Prostate gland (tissue), 2 donors: ENCODE measurements around the gene SLC25A26. TPM values are rescaled to one million over a fixed set of nuclear protein-coding genes. Genes with fewer than 3 reads are reported as not detected.

Source experiments
- DNase-seq: peaks from one replicate; pipeline ENCODE4 v3.0.0-alpha.2; 2019; ENCODE audit warnings: low spot score
- H3K27ac ChIP-seq, 2 donors: fragments of 200-600 bp; sonication (generic); 2 replicates each; pipeline ENCODE4 v1.5.1; 2017 to 2019
- H3K27me3 ChIP-seq: fragments of 200-600 bp; sonication (generic); replicated peaks from 2 replicates; pipeline ENCODE4 v1.5.1; 2019; ENCODE audit not compliant: insufficient read depth
- H3K36me3 ChIP-seq, 2 donors: fragments of 200-600 bp; sonication (generic); 1 replicate in 1 of 2; 2 replicates in 1 of 2; pipeline versions ENCODE4 v1.5.1 to v1.8.1; 2017 to 2019
- H3K4me1 ChIP-seq: fragments of 200-600 bp; sonication (generic); replicated peaks from 2 replicates; pipeline ENCODE4 v1.5.1; 2019
- H3K4me3 ChIP-seq, 2 donors: fragments of 200-600 bp; sonication (generic); 2 replicates each; pipeline ENCODE4 v1.5.1; 2017 to 2019
- H3K9me3 ChIP-seq: fragments of 200-600 bp; sonication (generic); 2 replicates; pipeline ENCODE4 v1.5.1; 2017
- POLR2A ChIP-seq: fragments of 450-650 bp; IDR thresholded peaks from one replicate; pipeline ENCODE4 v1.6.1; 2016; ENCODE audit warnings: antibody characterized with exemption, mild to moderate bottlenecking
- POLR2AphosphoS5 ChIP-seq: sonication (generic); formaldehyde crosslinking; IDR thresholded peaks from one replicate; pipeline ENCODE4 v1.6.1; 2017; ENCODE audit warnings: antibody characterized with exemption
- WGBS: methylation state at CpG from one replicate; pipeline ENCODE4 v1.1.5; 2018; 5-methylcytosine and 5-hydroxymethylcytosine counted together
- intact Hi-C: fragments of 100-400 bp; cut with DNase I; formaldehyde crosslinking; loops from one replicate; pipeline ENCODE4 v1.14.2; 2022
- total RNA-seq, 2 donors: library from RNA; depleted of rRNA; stranded (reverse); fragments of >200 nt; gene quantifications; one replicate each; pipeline ENCODE4 v1.1.0, GENCODE V29; 2016
- TF ChIP-seq, protein P1 (sequence below), 4 experiments: fragments of 200-600 bp in 2 of 4; fragments of 450-650 bp in 2 of 4; sonication (generic) in 2 of 4; IDR thresholded peaks; 1 replicate in 3 of 4; 2 replicates in 1 of 4; pipeline ENCODE4 v1.5.1; 2016 to 2019; ENCODE audit warnings: antibody characterized with exemption in 4 of 4, mild to moderate bottlenecking in 2 of 4, moderate library complexity in 2 of 4

Gene SLC25A26
- total RNA-seq, 2 donors from 2014 or later = 24.4 to 32.3 TPM

GRCh38 chr3:66378256-66378655 lies 157.5 kb downstream of the SLC25A26 start:
- H3K36me3 ChIP-seq = peaks cover 24 to 33% of the 10 kb centered on the region in 2 donors
- DNase-seq = no peak
- H3K27ac ChIP-seq = no peak overlapping the region
- TF ChIP-seq, protein P1, sequence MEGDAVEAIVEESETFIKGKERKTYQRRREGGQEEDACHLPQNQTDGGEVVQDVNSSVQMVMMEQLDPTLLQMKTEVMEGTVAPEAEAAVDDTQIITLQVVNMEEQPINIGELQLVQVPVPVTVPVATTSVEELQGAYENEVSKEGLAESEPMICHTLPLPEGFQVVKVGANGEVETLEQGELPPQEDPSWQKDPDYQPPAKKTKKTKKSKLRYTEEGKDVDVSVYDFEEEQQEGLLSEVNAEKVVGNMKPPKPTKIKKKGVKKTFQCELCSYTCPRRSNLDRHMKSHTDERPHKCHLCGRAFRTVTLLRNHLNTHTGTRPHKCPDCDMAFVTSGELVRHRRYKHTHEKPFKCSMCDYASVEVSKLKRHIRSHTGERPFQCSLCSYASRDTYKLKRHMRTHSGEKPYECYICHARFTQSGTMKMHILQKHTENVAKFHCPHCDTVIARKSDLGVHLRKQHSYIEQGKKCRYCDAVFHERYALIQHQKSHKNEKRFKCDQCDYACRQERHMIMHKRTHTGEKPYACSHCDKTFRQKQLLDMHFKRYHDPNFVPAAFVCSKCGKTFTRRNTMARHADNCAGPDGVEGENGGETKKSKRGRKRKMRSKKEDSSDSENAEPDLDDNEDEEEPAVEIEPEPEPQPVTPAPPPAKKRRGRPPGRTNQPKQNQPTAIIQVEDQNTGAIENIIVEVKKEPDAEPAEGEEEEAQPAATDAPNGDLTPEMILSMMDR (IDR thresholded peaks at IDR 0.05) = peak in 3 of 4 experiments; percentile 16 to 29 (median 24)
- no peak for TF ChIP-seq POLR2AphosphoS5
- no peaks in the 10 kb centered on the region for H3K4me1 ChIP-seq
- WGBS = 74% methylated on average over 5 of the region's 5 CpGs
- no peaks in the 10 kb centered on the region for H3K27me3 ChIP-seq
- intact Hi-C loops = loop anchor here (10.0 kb wide), 1 partner anchor 103 kb away; no protein-coding TSS in a partner anchor
- H3K4me3 ChIP-seq = no peak overlapping the region
- H3K9me3 ChIP-seq = no peaks in the 10 kb centered on the region

GRCh38 chr3:66379565-66379964 lies 158.8 kb downstream of the SLC25A26 start:
- TF ChIP-seq, protein P1 (IDR thresholded peaks at IDR 0.05) = no peak
- TF ChIP-seq POLR2A = no peak
- TF ChIP-seq POLR2AphosphoS5 = no peak
- H3K9me3 ChIP-seq = no peaks in the 10 kb centered on the region
- DNase-seq = no peak
- 91% methylated on average over 9 of the region's 9 CpGs for WGBS
- H3K4me1 ChIP-seq = no peaks in the 10 kb centered on the region
- no peak overlapping the region for H3K27ac ChIP-seq
- no peaks in the 10 kb centered on the region for H3K27me3 ChIP-seq
- peaks cover 30 to 39% of the 10 kb centered on the region in 2 donors for H3K36me3 ChIP-seq
- intact Hi-C loops = loop anchor here (10.0 kb wide), 1 partner anchor 105 kb away; no protein-coding TSS in a partner anchor
- no peak overlapping the region for H3K4me3 ChIP-seq

- intact Hi-C loops = no loop called here
- no peak for DNase-seq
- 96% methylated on average over 26 of the region's 26 CpGs for WGBS
- Histone ChIP-seq H3K36me3 (peaks cover 38 to 44% of the 10 kb centered on the region in 2 donors), H3K27me3 (no peaks in the 10 kb centered on the region), H3K4me3 (no peak overlapping the region), H3K9me3 (no peaks in the 10 kb centered on the region), H3K27ac (no peak overlapping the region), H3K4me1 (no peaks in the 10 kb centered on the region)
- TF ChIP-seq POLR2A = no peak
- TF ChIP-seq POLR2AphosphoS5 = no peak
- TF ChIP-seq, protein P1 (IDR thresholded peaks at IDR 0.05) = no peak
Observed at GRCh38 chr3:66380200-66380932, 159.6 kb downstream of the SLC25A26 start.

DNA sequence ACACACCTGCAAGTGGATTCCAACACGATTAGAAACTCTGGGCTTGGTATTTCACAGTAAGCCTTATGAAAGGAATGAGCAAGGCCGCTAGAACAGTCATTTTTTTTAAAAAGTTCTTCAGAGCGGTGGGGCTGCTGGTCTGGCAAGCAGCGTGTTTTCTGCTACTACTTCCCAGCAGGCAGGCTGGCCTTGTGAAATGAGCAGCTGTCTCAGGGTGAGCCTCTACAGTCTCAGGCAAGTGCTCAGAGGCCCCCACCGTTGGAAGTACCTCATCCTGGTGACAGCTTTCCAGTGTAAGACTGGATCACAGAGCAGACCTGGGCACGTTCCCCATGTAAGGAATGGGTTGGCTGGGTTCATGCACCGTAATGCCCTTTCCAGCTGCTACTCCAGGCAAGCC lies 160.8 kb downstream of the SLC25A26 start:
- Histone ChIP-seq H3K27me3 (no peaks in the 10 kb centered on the region), H3K9me3 (no peaks in the 10 kb centered on the region), H3K4me3 (no peak overlapping the region), H3K36me3 (peaks cover 44 to 49% of the 10 kb centered on the region in 2 donors), H3K4me1 (no peaks in the 10 kb centered on the region), H3K27ac (no peak overlapping the region)
- no peak for DNase-seq
- intact Hi-C loops = no loop called here
- TF ChIP-seq, protein P1 (IDR thresholded peaks at IDR 0.05) = no peak
- TF ChIP-seq POLR2AphosphoS5 (no peak), POLR2A (no peak)
- 89% methylated on average over 7 of the region's 7 CpGs for WGBS

GRCh38 chr3:66382142-66382541 lies 161.3 kb downstream of the SLC25A26 start:
- intact Hi-C loops = no loop called here
- Histone ChIP-seq H3K27ac (no peak overlapping the region), H3K4me3 (no peak overlapping the region), H3K4me1 (no peaks in the 10 kb centered on the region), H3K27me3 (no peaks in the 10 kb centered on the region), H3K9me3 (no peaks in the 10 kb centered on the region), H3K36me3 (peaks cover 44 to 49% of the 10 kb centered on the region in 2 donors)
- 92% methylated on average over 10 of the region's 10 CpGs for WGBS
- TF ChIP-seq, protein P1 (IDR thresholded peaks at IDR 0.05) = no peak
- TF ChIP-seq POLR2AphosphoS5 (no peak), POLR2A (no peak)
- no peak for DNase-seq
